OCI-LY7 (cell line): ENCODE results near the gene SNPH. TPM values are rescaled to one million over a fixed set of nuclear protein-coding genes. Genes with fewer than 3 reads are reported as not detected.

ENCODE experiments used
- BruUV-seq: library from RNA; stranded (reverse); fragments of 400-500 nt; replicated peaks from 2 replicates; lab custom pipeline; 2021; lab: Mats Ljungman, UMichigan
- CTCF ChIA-PET: fragments of 300-600 bp; sonication (Branson Sonifier 250); formaldehyde crosslinking; loops from one replicate; lab custom pipeline; 2022; ENCODE audit warnings: antibody characterized with exemption; ENCODE audit not compliant: unreplicated experiment; lab: Charles Lee
- POLR2A ChIA-PET: fragments of 300-600 bp; sonication (Branson Sonifier 250); formaldehyde crosslinking; loops from one replicate; lab custom pipeline; 2022; ENCODE audit warnings: antibody characterized with exemption; lab: Charles Lee
- DNase-seq: peaks from one replicate; pipeline ENCODE4 v3.0.0-alpha.2; 2015; ENCODE audit warnings: low spot score
- H2AFZ ChIP-seq: fragments of 200-600 bp; sonication (generic), shearing (Covaris generic); 2 replicates; pipeline ENCODE4 v1.6.1; 2014; ENCODE audit warnings: mild to moderate bottlenecking, antibody characterized with exemption, low read length, moderate library complexity
- H3K27ac ChIP-seq: fragments of 200-600 bp; sonication (generic); 2 replicates; pipeline ENCODE4 v1.5.1; 2014; ENCODE audit warnings: mixed run types, low read depth, mild to moderate bottlenecking, moderate library complexity, low read length, inconsistent platforms; ENCODE audit not compliant: poor library complexity, severe bottlenecking
- H3K36me3 ChIP-seq: fragments of 200-600 bp; sonication (generic); 2 replicates; pipeline ENCODE4 v1.6.1; 2014; ENCODE audit warnings: mild to moderate bottlenecking, antibody characterized with exemption, low read length, moderate library complexity, mixed read lengths; ENCODE audit not compliant: insufficient read depth
- H3K4me1 ChIP-seq: fragments of 200-600 bp; sonication (generic); 2 replicates; pipeline ENCODE4 v1.5.1; 2014; ENCODE audit warnings: mild to moderate bottlenecking, low read length; ENCODE audit not compliant: insufficient read depth, poor library complexity, severe bottlenecking
- H3K4me2 ChIP-seq: fragments of 200-600 bp; sonication (generic); 2 replicates; pipeline ENCODE4 v1.6.1; 2014; ENCODE audit warnings: mild to moderate bottlenecking, low read length
- H3K4me3 ChIP-seq: fragments of 200-600 bp; sonication (generic); 2 replicates; pipeline ENCODE4 v1.5.1; 2014; ENCODE audit warnings: mild to moderate bottlenecking, low read depth, low read length; ENCODE audit not compliant: poor library complexity, severe bottlenecking
- H3K79me2 ChIP-seq: fragments of 200-600 bp; sonication (generic); 2 replicates; pipeline ENCODE4 v1.6.1; 2016; ENCODE audit warnings: low read depth, mild to moderate bottlenecking, low read length, moderate library complexity, mixed read lengths; ENCODE audit not compliant: insufficient read depth
- H3K9me2 ChIP-seq: fragments of 200-600 bp; sonication (generic); 2 replicates; pipeline ENCODE4 v1.6.1; 2016; ENCODE audit warnings: mild to moderate bottlenecking, low read length, mixed read lengths; ENCODE audit not compliant: insufficient read depth
- H3K9me3 ChIP-seq: fragments of 200-600 bp; sonication (generic); 2 replicates; pipeline ENCODE4 v1.6.1; 2014; ENCODE audit warnings: mild to moderate bottlenecking, mixed run types, low read length, mixed read lengths
- H4K20me1 ChIP-seq: fragments of 200-600 bp; sonication (generic); 2 replicates; pipeline ENCODE4 v1.6.1; 2014; ENCODE audit warnings: mild to moderate bottlenecking, antibody characterized with exemption, low read length, moderate library complexity, mixed read lengths; ENCODE audit not compliant: insufficient read depth
- EZH2phosphoT487 ChIP-seq: fragments of 200-600 bp; sonication (generic); IDR thresholded peaks from 2 replicates; pipeline ENCODE4 v1.6.1; 2018; ENCODE audit warnings: low read depth, borderline replicate concordance, mild to moderate bottlenecking, mixed run types, antibody characterized with exemption, low read length, moderate library complexity, mixed read lengths
- intact Hi-C: fragments of 100-400 bp; cut with micrococcal nuclease; formaldehyde crosslinking; loops from one replicate; pipeline ENCODE4 v1.10.0; 2022; ENCODE audit not compliant: unreplicated experiment
- total RNA-seq, 2 experiments: library from RNA; depleted of rRNA in 1 of 2; stranded (reverse); fragments of >200 nt in 1 of 2; shearing (Covaris generic) in 1 of 2; gene quantifications; 2 replicates each; pipeline ENCODE4 v1.2.3, GENCODE V29; 2014 to 2022
- TF ChIP-seq, protein P1 (sequence below): fragments of 200-600 bp; sonication (generic); conservative IDR thresholded peaks from 2 replicates; pipeline ENCODE4 v1.5.1; 2014; ENCODE audit warnings: mild to moderate bottlenecking, antibody characterized with exemption, low read length, moderate library complexity, mixed read lengths

Gene SNPH
- total RNA-seq, 2 experiments from 2014 or later = not detected

DNA sequence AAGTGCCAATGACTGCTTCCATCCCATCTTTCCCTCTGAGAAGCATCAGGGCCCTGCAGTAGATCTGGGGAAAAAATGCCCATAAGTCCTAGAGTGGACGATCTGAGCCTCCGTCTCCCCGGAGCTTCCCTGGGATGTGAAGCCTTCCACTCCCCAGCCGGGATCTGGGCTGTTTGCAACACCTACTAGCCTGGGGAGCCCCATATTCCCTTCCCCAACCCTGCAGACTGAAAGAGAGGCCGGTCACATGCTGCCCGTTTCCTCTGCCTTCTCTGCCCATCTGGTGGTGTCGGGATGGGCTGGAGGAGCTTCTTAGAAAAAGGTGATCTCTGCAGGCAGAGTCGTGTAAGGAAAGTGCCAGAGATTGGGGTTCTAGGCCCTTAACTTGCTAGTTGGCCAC is 1.1 kb downstream of the SNPH start:
- intact Hi-C loops = no loop called here
- POLR2A ChIA-PET = interaction anchor here (1.0 kb wide), 1 partner anchor 18 kb away, joined by 3 read pairs; no protein-coding TSS in a partner anchor
- H3K4me1 ChIP-seq = no peaks in the 10 kb centered on the region

DNA sequence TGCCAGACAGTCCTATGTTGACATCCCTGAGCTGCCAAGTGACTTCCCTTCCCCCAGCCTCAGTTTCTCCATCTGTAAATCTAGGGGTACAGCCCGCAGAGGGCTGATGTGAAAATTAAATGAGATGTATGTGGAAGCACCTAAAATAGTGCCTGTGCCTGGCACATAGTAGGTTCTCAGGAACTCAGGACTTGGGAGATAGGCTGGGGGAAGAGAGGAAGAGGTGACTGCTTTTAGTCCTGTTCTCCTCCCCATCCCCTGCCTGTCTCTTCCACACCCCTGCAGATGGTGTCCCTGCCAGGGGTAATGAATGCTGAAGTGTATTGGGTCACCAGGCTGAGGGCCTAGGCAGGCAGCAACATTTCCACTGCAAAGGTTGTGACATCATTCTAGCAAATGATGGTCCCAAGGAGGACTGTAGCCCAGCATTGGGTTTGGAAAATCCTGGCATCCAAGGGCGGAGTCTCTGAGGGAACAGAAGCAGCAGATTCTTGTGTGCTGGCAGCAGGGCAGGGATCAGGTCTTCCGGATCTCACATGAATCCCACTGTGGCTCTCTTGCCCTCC is 1.8 kb downstream of the SNPH start:
- ChIA-PET POLR2A (interaction anchor here (1.0 kb wide), 1 partner anchor 19 kb away, joined by 3 read pairs; no protein-coding TSS in a partner anchor), CTCF (no interaction called here)
- no peaks in the 10 kb centered on the region for H3K4me1 ChIP-seq
- H3K27ac ChIP-seq = no peak overlapping the region
- no peak overlapping the region for H3K4me2 ChIP-seq
- BruUV-seq = no TSS peak
- no peaks in the 10 kb centered on the region for H3K36me3 ChIP-seq
- H3K9me3 ChIP-seq = no peaks in the 10 kb centered on the region
- no peak overlapping the region for H3K4me3 ChIP-seq
- DNase-seq = no peak
- no peak overlapping the region for H2AFZ ChIP-seq
- H3K79me2 ChIP-seq = no peaks in the 10 kb centered on the region
- no peak for TF ChIP-seq EZH2phosphoT487
- TF ChIP-seq, protein P1, sequence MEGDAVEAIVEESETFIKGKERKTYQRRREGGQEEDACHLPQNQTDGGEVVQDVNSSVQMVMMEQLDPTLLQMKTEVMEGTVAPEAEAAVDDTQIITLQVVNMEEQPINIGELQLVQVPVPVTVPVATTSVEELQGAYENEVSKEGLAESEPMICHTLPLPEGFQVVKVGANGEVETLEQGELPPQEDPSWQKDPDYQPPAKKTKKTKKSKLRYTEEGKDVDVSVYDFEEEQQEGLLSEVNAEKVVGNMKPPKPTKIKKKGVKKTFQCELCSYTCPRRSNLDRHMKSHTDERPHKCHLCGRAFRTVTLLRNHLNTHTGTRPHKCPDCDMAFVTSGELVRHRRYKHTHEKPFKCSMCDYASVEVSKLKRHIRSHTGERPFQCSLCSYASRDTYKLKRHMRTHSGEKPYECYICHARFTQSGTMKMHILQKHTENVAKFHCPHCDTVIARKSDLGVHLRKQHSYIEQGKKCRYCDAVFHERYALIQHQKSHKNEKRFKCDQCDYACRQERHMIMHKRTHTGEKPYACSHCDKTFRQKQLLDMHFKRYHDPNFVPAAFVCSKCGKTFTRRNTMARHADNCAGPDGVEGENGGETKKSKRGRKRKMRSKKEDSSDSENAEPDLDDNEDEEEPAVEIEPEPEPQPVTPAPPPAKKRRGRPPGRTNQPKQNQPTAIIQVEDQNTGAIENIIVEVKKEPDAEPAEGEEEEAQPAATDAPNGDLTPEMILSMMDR = no peak
- intact Hi-C loops = no loop called here
- no peaks in the 10 kb centered on the region for H4K20me1 ChIP-seq
- H3K9me2 ChIP-seq = no peaks in the 10 kb centered on the region

More for the DNA sequence above, 1.1 kb downstream of the SNPH start:
- Histone ChIP-seq H3K4me3 (no peak overlapping the region), H3K9me2 (no peaks in the 10 kb centered on the region), H2AFZ (no peak overlapping the region), H4K20me1 (no peaks in the 10 kb centered on the region), H3K9me3 (no peaks in the 10 kb centered on the region), H3K79me2 (no peaks in the 10 kb centered on the region), H3K36me3 (no peaks in the 10 kb centered on the region), H3K4me2 (no peak overlapping the region), H3K27ac (no peak overlapping the region)
- TF ChIP-seq, protein P1 = no peak
- no peak for TF ChIP-seq EZH2phosphoT487
- DNase-seq = no peak
- BruUV-seq = no TSS peak
- CTCF ChIA-PET = no interaction called here

DNA sequence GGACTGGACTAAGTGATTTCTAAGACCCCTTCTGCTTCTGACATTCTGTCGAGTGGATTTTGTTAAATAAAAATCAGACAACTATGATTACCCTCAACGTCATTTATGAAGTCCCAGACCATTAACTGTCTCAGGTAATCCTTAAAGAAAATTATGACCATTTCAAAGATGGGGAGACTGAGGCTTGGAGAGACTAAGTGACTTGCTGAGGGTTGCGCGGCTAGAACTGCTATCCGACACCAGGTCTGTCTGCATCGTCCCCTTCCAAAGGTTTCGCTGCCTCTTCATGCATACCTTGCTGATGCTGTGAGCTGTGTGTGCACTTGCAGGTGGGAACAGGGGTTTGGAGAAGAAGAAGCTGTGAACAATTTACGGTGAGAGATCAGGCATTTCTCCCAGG is 3.1 kb downstream of the SNPH start:
- H3K4me3 ChIP-seq = no peak overlapping the region
- ChIA-PET CTCF (no interaction called here), POLR2A (no interaction called here)
- H3K4me2 ChIP-seq = no peak overlapping the region
- DNase-seq = no peak
- no peaks in the 10 kb centered on the region for H3K36me3 ChIP-seq
- no TSS peak for BruUV-seq
- no peak overlapping the region for H2AFZ ChIP-seq
- H4K20me1 ChIP-seq = no peaks in the 10 kb centered on the region
- no peaks in the 10 kb centered on the region for H3K9me2 ChIP-seq
- H3K79me2 ChIP-seq = no peaks in the 10 kb centered on the region
- intact Hi-C loops = no loop called here
- no peaks in the 10 kb centered on the region for H3K4me1 ChIP-seq
- no peak overlapping the region for H3K27ac ChIP-seq
- no peak for TF ChIP-seq EZH2phosphoT487
- TF ChIP-seq, protein P1 = no peak
- H3K9me3 ChIP-seq = no peaks in the 10 kb centered on the region
